H1 (cell line): Measurements from ENCODE around the gene WDR45. TPM values are rescaled to one million over a fixed set of nuclear protein-coding genes. Genes with fewer than 3 reads are reported as not detected.

Source experiments
- CTCF ChIA-PET: fragments of 300-600 bp; sonication (Branson Sonifier 250); formaldehyde crosslinking; loops from one replicate; lab custom pipeline; 2021; ENCODE audit not compliant: partially characterized antibody; lab: Charles Lee
- POLR2A ChIA-PET: fragments of 300-600 bp; sonication (Branson Sonifier 250); formaldehyde crosslinking; loops from one replicate; lab custom pipeline; 2021; ENCODE audit warnings: inconsistent platforms; ENCODE audit not compliant: partially characterized antibody; lab: Charles Lee
- DNase-seq, 2 experiments: peaks; one replicate each; pipeline versions ENCODE4 v3.0.0 to v3.0.0-alpha.2; 2010 to 2022; ENCODE audit warnings: low spot score in 2 of 2, low read depth in 1 of 2, mixed read lengths in 1 of 2
- FAIRE-seq: peaks from 2 replicates; lab custom pipeline; 2011; peaks lifted over from hg19 to GRCh38; lab: Jason Lieb, UNC
- H2AFZ ChIP-seq: 2 replicates; pipeline ENCODE4 v1.8.1; 2012; ENCODE audit warnings: low read length, inconsistent platforms
- H2AK5ac ChIP-seq: 2 replicates; pipeline ENCODE4 v1.6.1; 2013; ENCODE audit warnings: low read depth, low read length
- H2BK120ac ChIP-seq: replicated peaks from 2 replicates; pipeline ENCODE3; 2013; ENCODE audit warnings: low read depth, low read length, inconsistent platforms
- H2BK12ac ChIP-seq: 2 replicates; pipeline ENCODE4 v1.6.1; 2013; ENCODE audit warnings: low read depth, low read length
- H2BK15ac ChIP-seq: 2 replicates; pipeline ENCODE4 v1.6.1; 2013; ENCODE audit warnings: low read length
- H2BK20ac ChIP-seq: 2 replicates; pipeline ENCODE4 v1.6.1; 2013; ENCODE audit warnings: low read length
- H2BK5ac ChIP-seq: 2 replicates; pipeline ENCODE4 v1.6.1; 2013; ENCODE audit warnings: low read depth, low read length
- H3K14ac ChIP-seq: 2 replicates; pipeline ENCODE4 v1.6.1; 2013; ENCODE audit warnings: inconsistent platforms; ENCODE audit not compliant: insufficient read length
- H3K18ac ChIP-seq: 2 replicates; pipeline ENCODE4 v1.6.1; 2013; ENCODE audit warnings: low read length; ENCODE audit errors: extremely low read depth
- H3K23ac ChIP-seq: 2 replicates; pipeline ENCODE4 v1.6.1; 2013; ENCODE audit warnings: inconsistent platforms; ENCODE audit not compliant: insufficient read length
- H3K23me2 ChIP-seq: 2 replicates; pipeline ENCODE4 v1.6.1; 2013; ENCODE audit warnings: low read depth, low read length
- H3K27ac ChIP-seq: 2 replicates; pipeline ENCODE4 v1.6.1; 2011; ENCODE audit warnings: low read depth, low read length, inconsistent platforms
- H3K27me3 ChIP-seq, 4 experiments: replicated peaks in 1 of 4; 1 replicate in 1 of 4; 2 replicates in 3 of 4; pipeline versions ENCODE4 v1.6.1 to v1.8.1; 2011 to 2013; ENCODE audit warnings: low read length in 3 of 4, mild to moderate bottlenecking in 3 of 4, inconsistent platforms in 2 of 4, mixed read lengths in 2 of 4, moderate library complexity in 1 of 4; ENCODE audit not compliant: control insufficient read depth in 3 of 4, insufficient read depth in 3 of 4; ENCODE audit errors: extremely low read depth in 1 of 4
- H3K36me3 ChIP-seq, 4 experiments: 2 replicates each; pipeline versions ENCODE4 v1.6.1 to v1.8.1; 2011 to 2013; ENCODE audit warnings: mild to moderate bottlenecking in 4 of 4, low read length in 3 of 4, moderate library complexity in 2 of 4, control low read depth in 1 of 4, inconsistent platforms in 1 of 4; ENCODE audit not compliant: insufficient read depth in 4 of 4, control insufficient read depth in 2 of 4
- H3K4ac ChIP-seq: replicated peaks from 2 replicates; pipeline ENCODE3; 2013; ENCODE audit warnings: low read length, low read depth, mixed read lengths, inconsistent platforms; ENCODE audit not compliant: insufficient read length
- H3K4me1 ChIP-seq, 4 experiments: replicated peaks in 1 of 4; 1 replicate in 1 of 4; 2 replicates in 3 of 4; pipeline versions ENCODE4 v1.6.1 to v1.8.1; 2011 to 2013; ENCODE audit warnings: low read length in 3 of 4, inconsistent platforms in 2 of 4, mixed read lengths in 1 of 4; ENCODE audit not compliant: insufficient read depth in 4 of 4, control insufficient read depth in 3 of 4
- H3K4me2 ChIP-seq, 2 experiments: 2 replicates each; pipeline versions ENCODE4 v1.6.1 to v1.8.1; 2011 to 2013; ENCODE audit warnings: low read depth in 2 of 2, low read length in 2 of 2, control low read depth in 1 of 2, inconsistent platforms in 1 of 2, mild to moderate bottlenecking in 1 of 2; ENCODE audit not compliant: insufficient read depth in 1 of 2
- H3K4me3 ChIP-seq, 4 experiments: fragments of 200-600, 300-600 bp in 1 of 4; sonication (generic), shearing (Covaris generic), sonication (Bioruptor Twin) in 1 of 4; 2 replicates each; pipeline versions ENCODE4 v1.5.1 to v1.8.1; 2011 to 2016; ENCODE audit warnings: low read length in 4 of 4, low read depth in 3 of 4, control low read depth in 2 of 4, inconsistent platforms in 2 of 4, mild to moderate bottlenecking in 2 of 4, mixed read lengths in 1 of 4, moderate library complexity in 1 of 4; ENCODE audit not compliant: insufficient read depth in 2 of 4; ENCODE audit errors: extremely low read depth in 1 of 4
- H3K56ac ChIP-seq: replicated peaks from 2 replicates; pipeline ENCODE3; 2013; ENCODE audit warnings: low read depth, mild to moderate bottlenecking, mixed read lengths, low read length, inconsistent platforms; ENCODE audit not compliant: insufficient read length
- H3K79me1 ChIP-seq: 2 replicates; pipeline ENCODE4 v1.6.1; 2013; ENCODE audit warnings: low read depth, low read length, control low read depth
- H3K79me2 ChIP-seq, 2 experiments: 2 replicates each; pipeline versions ENCODE4 v1.6.1 to v1.8.1; 2012 to 2013; ENCODE audit warnings: low read length in 2 of 2, mild to moderate bottlenecking in 2 of 2, inconsistent platforms in 1 of 2; ENCODE audit not compliant: insufficient read depth in 2 of 2, control insufficient read depth in 1 of 2
- H3K9ac ChIP-seq, 4 experiments: replicated peaks in 1 of 4; 1 replicate in 1 of 4; 2 replicates in 3 of 4; pipeline versions ENCODE4 v1.6.1 to v1.8.1; 2011 to 2013; ENCODE audit warnings: low read depth in 3 of 4, low read length in 3 of 4, control low read depth in 2 of 4, mild to moderate bottlenecking in 2 of 4, moderate library complexity in 2 of 4, inconsistent platforms in 1 of 4; ENCODE audit errors: extremely low read depth in 1 of 4
- H3K9me3 ChIP-seq, 2 experiments: 2 replicates each; pipeline versions ENCODE4 v1.6.1 to v1.8.1; 2012 to 2013; ENCODE audit warnings: mild to moderate bottlenecking in 2 of 2, moderate library complexity in 2 of 2, control low read depth in 1 of 2, inconsistent platforms in 1 of 2, low read depth in 1 of 2, low read length in 1 of 2, mixed read lengths in 1 of 2; ENCODE audit not compliant: insufficient read depth in 2 of 2
- H4K20me1 ChIP-seq, 2 experiments: replicated peaks in 1 of 2; 2 replicates each; pipeline versions ENCODE3 to v1.8.1; 2011 to 2013; ENCODE audit warnings: inconsistent platforms in 2 of 2, low read length in 2 of 2, mild to moderate bottlenecking in 1 of 2; ENCODE audit not compliant: insufficient read depth in 2 of 2, control insufficient read depth in 1 of 2
- H4K5ac ChIP-seq: 2 replicates; pipeline ENCODE4 v1.6.1; 2013; ENCODE audit warnings: low read length, low read depth, mixed read lengths, inconsistent platforms; ENCODE audit not compliant: insufficient read length
- H4K8ac ChIP-seq: 2 replicates; pipeline ENCODE4 v1.8.0; 2013; ENCODE audit warnings: mild to moderate bottlenecking, moderate library complexity, low read length, inconsistent platforms; ENCODE audit not compliant: insufficient read depth; ENCODE audit errors: extremely low read depth
- H4K91ac ChIP-seq: replicated peaks from 2 replicates; pipeline ENCODE3; 2013; ENCODE audit warnings: low read length, mixed read lengths, inconsistent platforms; ENCODE audit not compliant: insufficient read length
- KDM4A ChIP-seq: IDR thresholded peaks from one replicate; pipeline ENCODE4 v1.7.1; 2012; ENCODE audit warnings: low read depth, mild to moderate bottlenecking, moderate library complexity, low read length, inconsistent platforms; ENCODE audit not compliant: severe bottlenecking
- TAF1 ChIP-seq: IDR thresholded peaks from 2 replicates; pipeline ENCODE4 v1.6.1; 2011; ENCODE audit warnings: mild to moderate bottlenecking, low read depth, low read length
- WGBS, 2 experiments: shearing (Covaris generic) in 1 of 2; methylation state at CpG; one replicate each; pipeline versions ENCODE4 v1.1.6 to v1.1.7; 2013 to 2015; ENCODE audit warnings: low lambda C conversion rate in 2 of 2, mixed read lengths in 2 of 2, inconsistent platforms in 1 of 2, low coverage in 1 of 2, missing lambda C conversion rate in 1 of 2; ENCODE audit not compliant: insufficient replicate concordance in 2 of 2, insufficient coverage in 1 of 2, insufficient read length in 1 of 2; ENCODE audit errors: extremely low coverage in 1 of 2, missing lambda C conversion rate in 1 of 2; 5-methylcytosine and 5-hydroxymethylcytosine counted together
- polyA plus RNA-seq, 7 experiments: library from polyadenylated mRNA; depleted of rRNA in 3 of 7; stranded (reverse) in 5 of 7; unstranded in 2 of 7; fragments of >200 nt in 5 of 7; fragments of 200-250 nt in 2 of 7; gene quantifications; 1 replicate in 5 of 7; 2 replicates in 1 of 7; 4 replicates in 1 of 7; pipeline versions ENCODE4 v1.2.1 to v1.2.3, GENCODE V29; 2011 to 2013; ENCODE audit warnings: missing spikeins in 2 of 7, mixed read lengths in 2 of 7
- total RNA-seq: library from RNA; stranded (reverse); fragmentation: NEBNext Ultra II Directional; extraction: Animal tissue kit (Norgen Biotek cat#: 25700); gene quantifications from 2 replicates; pipeline ENCODE4 v1.2.1, GENCODE V29; 2021

The WDR45 gene
- total and polyA plus RNA-seq, 2 of the 8 experiments (the other 6 are each of a cell fraction or from before 2014, with no cell fraction given), result 27.9 to 49.7 TPM

- no peak overlapping the region for H2AK5ac ChIP-seq
- H3K4me2 ChIP-seq, result peak overlapping the region; percentile 74 to 87
- no peak overlapping the region for H3K4ac ChIP-seq
- DNase-seq (no peak), FAIRE-seq (no peak)
- ChIA-PET CTCF (no interaction called here), POLR2A (interaction anchor here (0.9 to 2.1 kb wide), 3 partner anchors 13 to 101 kb away, joined by 3 to 6 read pairs (median 5); partner anchors contain the start of gene KCND1)
- H3K27ac ChIP-seq, result no peak overlapping the region
- H3K18ac ChIP-seq, result no peak overlapping the region
- H3K79me1 ChIP-seq, result no peaks in the 10 kb centered on the region
- H3K23me2 ChIP-seq, result no peaks in the 10 kb centered on the region
- H3K23ac ChIP-seq, result no peak overlapping the region
- no peak overlapping the region for H3K56ac ChIP-seq
- H3K14ac ChIP-seq, result no peak overlapping the region
- no peaks in the 10 kb centered on the region for H3K27me3 ChIP-seq
- H2BK120ac ChIP-seq, result no peak overlapping the region
- H4K20me1 ChIP-seq, result no peaks in the 10 kb centered on the region
- TF ChIP-seq KDM4A, result peak; percentile 2
- no peak for TF ChIP-seq TAF1
- H2BK12ac ChIP-seq, result no peak overlapping the region
- peaks cover 0 to 7% (median 4%) of the 10 kb centered on the region in 4 experiments; a peak in 5 of 7 replicates for H3K4me1 ChIP-seq
- no peaks in the 10 kb centered on the region for H3K79me2 ChIP-seq
- peaks cover 0 to 4% (median 0%) of the 10 kb centered on the region in 4 experiments; a peak in 3 of 8 replicates for H3K36me3 ChIP-seq
- H2AFZ ChIP-seq, result no peak overlapping the region
- no peak overlapping the region for H4K5ac ChIP-seq
- 2% methylated on average over 6 of the region's 10 CpGs; no CpG with 5 or more reads in 1 of the 2 experiments for WGBS, 2 experiments
- no peaks in the 10 kb centered on the region for H3K9me3 ChIP-seq
- no peak overlapping the region for H4K8ac ChIP-seq
- H4K91ac ChIP-seq, result no peak overlapping the region
- H2BK15ac ChIP-seq, result no peak overlapping the region
- H2BK5ac ChIP-seq, result no peak overlapping the region
- no peak overlapping the region for H3K9ac ChIP-seq
- peak overlapping the region; percentile 53 to 96 (median 78) for H3K4me3 ChIP-seq
- no peak overlapping the region for H2BK20ac ChIP-seq
Observed at GRCh38 chrX:49072712-49073095, 7.0 kb downstream of the WDR45 start.
